ENCODE results near the gene ZNF248.
A peak's percentile ranks its signal among the peaks of the same experiment; 100 is the strongest.

ZNF248 gene

DNA sequence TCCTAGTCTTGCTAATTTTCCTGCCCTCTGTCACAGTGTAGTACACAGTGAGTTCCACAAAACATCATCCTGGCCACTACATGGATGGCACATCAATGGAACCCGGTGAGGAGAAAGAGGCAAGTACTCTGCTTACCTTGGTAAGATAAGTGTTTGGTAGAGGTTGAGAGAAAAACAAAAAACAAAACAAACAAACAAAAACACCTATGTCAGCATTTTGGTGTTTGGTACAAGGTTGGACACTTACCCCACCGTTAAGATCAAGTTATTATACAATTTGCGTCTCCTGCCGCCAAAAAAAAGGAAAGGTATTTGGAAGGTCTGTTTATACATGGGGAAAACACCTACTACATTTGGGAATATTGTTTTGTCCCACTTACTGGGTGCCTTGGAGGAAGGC, 72.7 kb downstream of the ZNF248 start:
- no peaks in the 10 kb centered on the region for H3K27me3 ChIP-seq (ENCODE audit: insufficient read depth, poor library complexity, severe bottlenecking)
- TF ChIP-seq, protein P1, sequence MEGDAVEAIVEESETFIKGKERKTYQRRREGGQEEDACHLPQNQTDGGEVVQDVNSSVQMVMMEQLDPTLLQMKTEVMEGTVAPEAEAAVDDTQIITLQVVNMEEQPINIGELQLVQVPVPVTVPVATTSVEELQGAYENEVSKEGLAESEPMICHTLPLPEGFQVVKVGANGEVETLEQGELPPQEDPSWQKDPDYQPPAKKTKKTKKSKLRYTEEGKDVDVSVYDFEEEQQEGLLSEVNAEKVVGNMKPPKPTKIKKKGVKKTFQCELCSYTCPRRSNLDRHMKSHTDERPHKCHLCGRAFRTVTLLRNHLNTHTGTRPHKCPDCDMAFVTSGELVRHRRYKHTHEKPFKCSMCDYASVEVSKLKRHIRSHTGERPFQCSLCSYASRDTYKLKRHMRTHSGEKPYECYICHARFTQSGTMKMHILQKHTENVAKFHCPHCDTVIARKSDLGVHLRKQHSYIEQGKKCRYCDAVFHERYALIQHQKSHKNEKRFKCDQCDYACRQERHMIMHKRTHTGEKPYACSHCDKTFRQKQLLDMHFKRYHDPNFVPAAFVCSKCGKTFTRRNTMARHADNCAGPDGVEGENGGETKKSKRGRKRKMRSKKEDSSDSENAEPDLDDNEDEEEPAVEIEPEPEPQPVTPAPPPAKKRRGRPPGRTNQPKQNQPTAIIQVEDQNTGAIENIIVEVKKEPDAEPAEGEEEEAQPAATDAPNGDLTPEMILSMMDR (IDR thresholded peaks at IDR 0.05; ENCODE audit: poor library complexity, severe bottlenecking): no peak
- H3K4me3 ChIP-seq (ENCODE audit: severe bottlenecking): no peak overlapping the region
- H3K9me3 ChIP-seq (ENCODE audit: severe bottlenecking): no peaks in the 10 kb centered on the region
- no peak overlapping the region for H3K27ac ChIP-seq (ENCODE audit: poor library complexity, severe bottlenecking)
- H3K4me1 ChIP-seq (ENCODE audit: insufficient read depth, poor library complexity, severe bottlenecking): no peaks in the 10 kb centered on the region
- H3K36me3 ChIP-seq (ENCODE audit: low read depth): no peaks in the 10 kb centered on the region
- ATAC-seq (ENCODE audit: low read depth): no peak
- DNase-seq (ENCODE audit: low spot score): no peak

- H3K9me3 ChIP-seq (ENCODE audit: severe bottlenecking): no peaks in the 10 kb centered on the region
- no peaks in the 10 kb centered on the region for H3K36me3 ChIP-seq (ENCODE audit: low read depth)
- H3K4me1 ChIP-seq (ENCODE audit: insufficient read depth, poor library complexity, severe bottlenecking): no peaks in the 10 kb centered on the region
Observed at GRCh38 chr10:37780536-37780935, 76.9 kb downstream of the ZNF248 start.

DNA sequence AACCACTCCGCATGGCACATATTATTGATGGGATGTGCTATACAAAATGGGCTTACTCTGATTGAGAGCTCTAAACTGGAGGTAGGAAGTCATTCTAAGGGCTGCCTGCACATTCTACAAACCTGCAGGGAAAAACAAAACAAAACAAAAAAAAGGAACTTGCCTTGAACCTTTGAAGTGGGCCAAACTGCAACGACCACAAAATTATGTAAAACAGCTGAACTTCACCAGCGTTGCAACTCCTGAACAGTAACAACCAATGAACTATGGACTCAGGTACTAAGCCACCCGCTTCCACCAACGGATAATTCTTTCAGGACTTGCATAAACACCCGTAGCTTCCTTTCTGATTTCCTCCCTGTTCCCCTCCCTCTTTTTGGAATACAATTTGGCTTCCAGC, 80.4 kb downstream of the ZNF248 start:
- no peak overlapping the region for H3K27ac ChIP-seq (ENCODE audit: poor library complexity, severe bottlenecking)
- no peak overlapping the region for H3K4me3 ChIP-seq (ENCODE audit: severe bottlenecking)
- H3K36me3 ChIP-seq (ENCODE audit: low read depth): no peaks in the 10 kb centered on the region
- no peaks in the 10 kb centered on the region for H3K4me1 ChIP-seq (ENCODE audit: insufficient read depth, poor library complexity, severe bottlenecking)
- H3K9me3 ChIP-seq (ENCODE audit: severe bottlenecking): no peaks in the 10 kb centered on the region
- no peaks in the 10 kb centered on the region for H3K27me3 ChIP-seq (ENCODE audit: insufficient read depth, poor library complexity, severe bottlenecking)
- TF ChIP-seq, protein P1 (IDR thresholded peaks at IDR 0.05; ENCODE audit: poor library complexity, severe bottlenecking): no peak
- ATAC-seq (ENCODE audit: low read depth) (no peak), DNase-seq (ENCODE audit: low spot score) (no peak)

More at GRCh38 chr10:37780536-37780935, 76.9 kb downstream of the ZNF248 start:
- DNase-seq (ENCODE audit: low spot score) (peak; percentile 49), ATAC-seq (ENCODE audit: low read depth) (no peak)
- Histone ChIP-seq H3K27me3 (ENCODE audit: insufficient read depth, poor library complexity, severe bottlenecking) (no peaks in the 10 kb centered on the region), H3K4me3 (ENCODE audit: severe bottlenecking) (no peak overlapping the region), H3K27ac (ENCODE audit: poor library complexity, severe bottlenecking) (no peak overlapping the region)
- TF ChIP-seq, protein P1 (IDR thresholded peaks at IDR 0.05; ENCODE audit: poor library complexity, severe bottlenecking): no peak

- no peaks in the 10 kb centered on the region for H3K27me3 ChIP-seq (ENCODE audit: insufficient read depth, poor library complexity, severe bottlenecking)
Observed at GRCh38 chr10:37775612-37776011, 81.8 kb downstream of the ZNF248 start.

DNA sequence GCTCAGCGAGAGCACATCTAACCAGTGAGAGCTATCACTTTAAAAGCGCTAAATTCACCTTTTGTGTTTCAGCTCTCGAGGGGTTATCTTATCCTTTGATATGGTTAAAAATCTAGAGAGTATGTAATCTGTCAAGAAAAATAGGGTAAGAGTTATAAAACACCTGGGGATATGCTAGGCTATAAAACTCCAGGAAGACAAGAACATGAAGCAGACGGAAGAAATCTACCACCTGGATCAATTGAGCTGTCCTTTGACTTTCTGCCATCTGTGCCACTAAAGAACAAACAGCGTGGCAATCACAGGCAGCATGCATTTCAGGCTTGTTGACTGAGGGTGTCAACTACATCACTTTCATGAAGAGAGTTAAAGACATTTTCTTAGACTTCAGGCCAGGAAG, 83.1 kb downstream of the ZNF248 start:
- no peak for ATAC-seq (ENCODE audit: low read depth)

More at GRCh38 chr10:37775612-37776011, 81.8 kb downstream of the ZNF248 start:
- TF ChIP-seq, protein P1 (IDR thresholded peaks at IDR 0.05; ENCODE audit: poor library complexity, severe bottlenecking): no peak
- H3K9me3 ChIP-seq (ENCODE audit: severe bottlenecking): no peaks in the 10 kb centered on the region
- H3K36me3 ChIP-seq (ENCODE audit: low read depth): no peaks in the 10 kb centered on the region
- no peak for ATAC-seq (ENCODE audit: low read depth)
- DNase-seq (ENCODE audit: low spot score): no peak
- no peaks in the 10 kb centered on the region for H3K4me1 ChIP-seq (ENCODE audit: insufficient read depth, poor library complexity, severe bottlenecking)
- H3K4me3 ChIP-seq (ENCODE audit: severe bottlenecking): no peak overlapping the region
- no peak overlapping the region for H3K27ac ChIP-seq (ENCODE audit: poor library complexity, severe bottlenecking)

More for the DNA sequence above, 83.1 kb downstream of the ZNF248 start:
- no peak for DNase-seq (ENCODE audit: low spot score)
- TF ChIP-seq, protein P1 (IDR thresholded peaks at IDR 0.05; ENCODE audit: poor library complexity, severe bottlenecking): no peak
- H3K27ac ChIP-seq (ENCODE audit: poor library complexity, severe bottlenecking): no peak overlapping the region
- no peaks in the 10 kb centered on the region for H3K36me3 ChIP-seq (ENCODE audit: low read depth)
- no peaks in the 10 kb centered on the region for H3K9me3 ChIP-seq (ENCODE audit: severe bottlenecking)
- no peaks in the 10 kb centered on the region for H3K4me1 ChIP-seq (ENCODE audit: insufficient read depth, poor library complexity, severe bottlenecking)
- H3K4me3 ChIP-seq (ENCODE audit: severe bottlenecking): no peak overlapping the region
- H3K27me3 ChIP-seq (ENCODE audit: insufficient read depth, poor library complexity, severe bottlenecking): no peaks in the 10 kb centered on the region
